IPS-15b (cell line): ENCODE measurements around the gene GRIK3.
"Not testable (repeated sequence)": the region's sequence is repeated elsewhere in the genome, so short reads cannot be mapped to it uniquely, and the experiment has no call there.

Experiments used
- H3K27me3 ChIP-seq: one replicate; pipeline ENCODE4 v1.6.1; 2013; ENCODE audit warnings: low read length; ENCODE audit not compliant: control insufficient read depth, insufficient read depth
- H3K36me3 ChIP-seq: one replicate; pipeline ENCODE4 v1.6.1; 2013; ENCODE audit warnings: low read length; ENCODE audit not compliant: control insufficient read depth, insufficient read depth
- H3K4me1 ChIP-seq: one replicate; pipeline ENCODE4 v1.6.1; 2013; ENCODE audit warnings: mild to moderate bottlenecking, low read length; ENCODE audit not compliant: control insufficient read depth, insufficient read depth
- H3K4me3 ChIP-seq: one replicate; pipeline ENCODE4 v1.5.1; 2013; ENCODE audit warnings: low read depth, low read length
- H3K9ac ChIP-seq: one replicate; pipeline ENCODE4 v1.6.1; 2013; ENCODE audit warnings: low read depth, mild to moderate bottlenecking, low read length
- H3K9me3 ChIP-seq: one replicate; pipeline ENCODE4 v1.6.1; 2013; ENCODE audit warnings: mild to moderate bottlenecking, low read length; ENCODE audit not compliant: control insufficient read depth, insufficient read depth

GRIK3 gene

GRCh38 chr1:36910886-36911540, 123.3 kb downstream of the GRIK3 start:
- Histone ChIP-seq H3K36me3 (no peaks in the 10 kb centered on the region), H3K9me3 (no peaks in the 10 kb centered on the region), H3K4me3 (no peak overlapping the region), H3K4me1 (peaks cover 3% of the 10 kb centered on the region), H3K9ac (no peak overlapping the region), H3K27me3 (no peaks in the 10 kb centered on the region)

- H3K27me3 ChIP-seq: no peaks in the 10 kb centered on the region
- H3K9me3 ChIP-seq: no peaks in the 10 kb centered on the region
- no peak overlapping the region for H3K9ac ChIP-seq
- H3K36me3 ChIP-seq: no peaks in the 10 kb centered on the region
- H3K4me1 ChIP-seq: peaks cover 3% of the 10 kb centered on the region
- no peak overlapping the region for H3K4me3 ChIP-seq
Measured at GRCh38 chr1:36909946-36910725, 124.2 kb downstream of the GRIK3 start.

GRCh38 chr1:36909359-36909758, 125.0 kb downstream of the GRIK3 start:
- H3K4me1 ChIP-seq, H3K9ac ChIP-seq, H3K27me3 ChIP-seq, H3K4me3 ChIP-seq, H3K36me3 ChIP-seq, H3K9me3 ChIP-seq: not testable (repeated sequence)

GRCh38 chr1:36908096-36908495, 126.2 kb downstream of the GRIK3 start:
- H3K9ac ChIP-seq: no peak overlapping the region
- no peaks in the 10 kb centered on the region for H3K4me1 ChIP-seq
- H3K9me3 ChIP-seq: no peaks in the 10 kb centered on the region
- no peak overlapping the region for H3K4me3 ChIP-seq
- no peaks in the 10 kb centered on the region for H3K36me3 ChIP-seq
- no peaks in the 10 kb centered on the region for H3K27me3 ChIP-seq

- H3K4me1 ChIP-seq: no peaks in the 10 kb centered on the region
Measured at GRCh38 chr1:36906555-36906954, 127.8 kb downstream of the GRIK3 start.

GRCh38 chr1:36905941-36906340, 128.4 kb downstream of the GRIK3 start:
- Histone ChIP-seq H3K9me3 (no peaks in the 10 kb centered on the region), H3K27me3 (no peaks in the 10 kb centered on the region), H3K9ac (no peak overlapping the region), H3K4me1 (no peaks in the 10 kb centered on the region), H3K36me3 (no peaks in the 10 kb centered on the region), H3K4me3 (no peak overlapping the region)

More at GRCh38 chr1:36906555-36906954, 127.8 kb downstream of the GRIK3 start:
- Histone ChIP-seq H3K27me3 (no peaks in the 10 kb centered on the region), H3K9me3 (no peaks in the 10 kb centered on the region), H3K36me3 (no peaks in the 10 kb centered on the region), H3K4me3 (no peak overlapping the region), H3K9ac (no peak overlapping the region)

- Histone ChIP-seq H3K4me1 (no peaks in the 10 kb centered on the region), H3K4me3 (no peak overlapping the region), H3K27me3 (no peaks in the 10 kb centered on the region), H3K9ac (no peak overlapping the region), H3K9me3 (peaks cover 3% of the 10 kb centered on the region), H3K36me3 (no peaks in the 10 kb centered on the region)
Measured at GRCh38 chr1:36900128-36900527, 134.2 kb downstream of the GRIK3 start.

- not testable (repeated sequence) for H3K4me3 ChIP-seq, H3K27me3 ChIP-seq, H3K36me3 ChIP-seq, H3K9me3 ChIP-seq, H3K4me1 ChIP-seq, H3K9ac ChIP-seq
Measured at GRCh38 chr1:36897813-36898212, 136.5 kb downstream of the GRIK3 start.

GRCh38 chr1:36894824-36895223, 139.5 kb downstream of the GRIK3 start:
- H3K4me3 ChIP-seq: no peak overlapping the region
- no peak overlapping the region for H3K9ac ChIP-seq

GRCh38 chr1:36890776-36891175, 143.5 kb downstream of the GRIK3 start:
- no peak overlapping the region for H3K4me3 ChIP-seq
- H3K9me3 ChIP-seq: no peaks in the 10 kb centered on the region
- H3K4me1 ChIP-seq: no peaks in the 10 kb centered on the region
- no peak overlapping the region for H3K9ac ChIP-seq
- no peaks in the 10 kb centered on the region for H3K27me3 ChIP-seq
- no peaks in the 10 kb centered on the region for H3K36me3 ChIP-seq

More at GRCh38 chr1:36894824-36895223, 139.5 kb downstream of the GRIK3 start:
- H3K36me3 ChIP-seq: no peaks in the 10 kb centered on the region
- no peaks in the 10 kb centered on the region for H3K27me3 ChIP-seq
- peaks cover 3% of the 10 kb centered on the region for H3K9me3 ChIP-seq
- H3K4me1 ChIP-seq: no peaks in the 10 kb centered on the region

GRCh38 chr1:36889478-36890226, 144.7 kb downstream of the GRIK3 start:
- no peaks in the 10 kb centered on the region for H3K27me3 ChIP-seq
- no peaks in the 10 kb centered on the region for H3K4me1 ChIP-seq

More at GRCh38 chr1:36889478-36890226, 144.7 kb downstream of the GRIK3 start:
- Histone ChIP-seq H3K9me3 (no peaks in the 10 kb centered on the region), H3K36me3 (no peaks in the 10 kb centered on the region), H3K4me3 (no peak overlapping the region), H3K9ac (no peak overlapping the region)
